HuH-7.5 (cell line): ENCODE measurements around the gene MED25.
A peak's percentile ranks its signal among the peaks of the same experiment; 100 is the strongest.

ENCODE experiments used
- DNase-seq: peaks from one replicate; pipeline ENCODE4 v3.0.0; 2011; ENCODE audit warnings: low spot score

Gene MED25

DNA sequence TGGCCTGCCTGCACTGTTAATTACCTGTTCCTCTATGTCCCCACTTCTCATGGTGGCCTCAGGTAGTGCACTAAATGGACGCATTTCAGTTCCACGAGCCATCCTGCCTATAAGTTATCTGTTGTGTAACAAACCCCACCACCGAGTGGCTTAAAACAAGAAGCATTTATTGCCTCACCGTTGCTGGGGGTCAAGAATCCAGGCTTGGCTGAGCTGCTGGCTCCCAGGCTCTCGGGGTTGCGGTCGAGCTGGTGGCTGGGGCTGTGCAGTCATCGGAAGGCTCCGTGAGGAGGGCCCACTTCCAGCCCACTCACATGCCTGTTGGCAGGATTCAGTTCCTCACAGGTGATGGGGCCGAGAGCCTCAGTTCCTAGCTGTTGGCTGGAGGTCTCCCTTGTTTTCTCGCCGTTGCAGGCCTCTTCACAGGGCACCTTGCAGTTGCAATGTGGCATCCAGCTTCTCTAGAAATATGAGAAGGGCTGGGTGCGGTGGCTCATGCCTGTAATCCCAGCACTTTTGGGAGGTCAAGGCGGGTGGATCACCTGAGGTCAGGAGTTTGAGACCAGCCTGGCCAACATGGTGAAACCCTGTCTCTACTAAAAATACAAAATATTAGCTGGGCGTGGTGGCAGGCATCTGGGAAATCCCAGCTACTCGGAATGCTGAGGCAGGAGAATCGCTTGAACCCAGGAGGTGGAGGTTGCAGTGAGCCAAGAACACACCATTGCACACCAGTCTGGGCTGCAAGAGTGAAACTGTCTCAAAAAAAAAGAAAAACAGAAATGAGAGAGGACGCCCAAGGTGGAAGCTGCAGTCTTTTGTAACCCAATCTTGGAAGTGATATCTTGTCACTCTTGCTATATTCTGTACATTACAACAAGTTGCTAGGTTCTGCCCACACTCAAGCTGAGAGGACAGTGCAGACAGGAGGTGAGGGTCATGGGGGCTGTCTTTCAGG lies 26.3 kb downstream of the MED25 start:
- no peak for DNase-seq

DNA sequence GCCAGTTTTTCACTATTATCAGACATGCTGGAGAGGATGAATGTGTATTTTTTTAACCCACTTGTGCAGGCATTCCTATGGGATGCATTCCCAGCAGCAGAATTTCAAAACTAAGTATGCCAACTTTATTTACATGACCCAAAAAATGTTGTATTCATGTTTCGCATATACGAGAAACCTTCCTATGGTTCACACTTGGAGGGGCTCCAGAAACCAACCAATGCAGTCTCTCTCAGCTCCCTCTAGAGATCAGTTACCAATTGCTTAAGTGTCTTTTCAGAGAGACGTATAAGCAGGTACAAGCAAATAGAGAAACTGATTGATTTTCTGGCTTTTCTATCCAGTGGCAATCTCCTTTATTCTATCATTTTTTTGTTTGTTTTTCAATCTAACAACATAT lies 27.3 kb downstream of the MED25 start:
- DNase-seq = no peak

DNA sequence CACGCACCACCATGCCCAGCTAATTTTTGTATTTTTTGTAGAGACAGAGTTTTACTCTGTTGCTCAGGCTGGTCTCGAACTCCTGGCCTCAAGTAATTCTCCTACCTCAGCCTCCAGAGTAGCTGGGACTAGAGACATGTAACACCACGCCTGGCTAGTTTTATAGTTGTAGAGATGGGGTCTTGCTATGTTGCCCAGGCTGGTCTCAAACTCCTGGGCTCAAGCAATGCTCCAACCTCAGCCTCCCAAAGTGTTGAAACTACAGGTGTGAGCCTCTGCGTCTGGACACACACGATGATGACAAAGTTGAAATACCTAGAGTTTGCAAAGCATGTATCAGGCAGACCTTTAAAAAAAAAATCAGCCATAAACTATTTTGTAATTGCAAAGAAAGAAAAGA lies 28.3 kb downstream of the MED25 start:
- DNase-seq = no peak

DNA sequence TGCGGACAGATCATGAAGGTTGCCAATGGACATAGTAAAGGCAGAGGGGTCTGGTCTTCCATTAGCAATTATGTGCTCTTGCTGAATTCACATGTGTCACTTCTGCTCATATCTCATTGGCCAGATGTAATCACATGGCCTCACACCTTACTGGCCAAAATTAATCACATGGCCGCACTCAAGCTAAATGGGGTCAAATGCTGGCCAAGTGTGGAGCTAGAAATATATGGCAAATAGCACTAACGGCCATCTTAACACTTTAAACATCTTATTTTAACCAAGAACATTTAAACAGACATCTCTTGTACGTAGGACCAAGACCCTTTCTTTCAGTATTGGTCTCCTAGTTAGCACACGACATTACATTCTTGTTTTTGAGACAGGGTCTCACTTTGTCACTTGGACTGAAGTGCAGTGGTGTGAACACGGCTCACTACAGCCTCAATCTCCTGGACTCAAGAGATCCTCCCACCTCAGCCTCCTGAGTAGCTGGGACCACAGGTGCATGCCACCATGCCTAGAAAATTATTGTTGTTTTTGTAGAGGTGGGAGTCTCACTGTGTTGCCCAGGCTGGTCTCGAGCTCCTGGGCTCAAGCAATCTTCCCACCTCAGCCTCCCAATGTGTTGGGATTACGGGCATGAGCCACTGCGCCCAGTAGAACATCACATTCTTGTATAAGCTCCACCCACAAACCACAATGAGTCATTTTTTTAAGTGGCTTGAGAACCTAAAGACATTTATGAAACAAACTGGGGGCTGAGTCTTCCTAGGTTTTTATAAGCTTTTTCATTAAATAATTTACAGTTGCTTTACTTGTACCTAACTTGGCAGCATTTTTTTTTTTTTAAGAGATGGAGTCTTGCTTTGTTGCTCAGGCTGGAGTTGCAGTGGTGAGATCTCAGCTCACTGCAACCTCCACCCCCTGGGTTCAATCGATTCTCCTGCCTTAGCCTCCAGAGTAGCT lies 29.9 kb downstream of the MED25 start:
- no peak for DNase-seq

DNA sequence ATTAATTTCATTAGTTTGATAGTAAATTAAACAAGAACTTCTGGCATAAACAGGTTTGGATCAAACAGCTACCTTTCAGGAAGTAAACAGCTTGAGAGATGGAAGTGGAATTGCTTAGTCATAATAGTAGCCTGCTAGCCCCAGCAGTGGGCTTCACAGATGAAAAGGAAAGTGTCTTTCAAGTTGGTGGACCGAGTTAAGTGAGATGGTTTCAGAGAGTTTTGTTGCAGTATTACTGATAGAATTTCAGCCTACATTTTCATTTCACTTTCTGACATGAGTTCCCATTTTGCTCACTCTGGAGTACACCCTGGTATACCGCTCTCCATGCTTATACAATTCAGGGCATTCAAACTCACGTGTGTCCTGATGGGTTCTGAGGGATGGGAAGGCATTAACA lies 30.8 kb downstream of the MED25 start:
- DNase-seq = no peak

DNA sequence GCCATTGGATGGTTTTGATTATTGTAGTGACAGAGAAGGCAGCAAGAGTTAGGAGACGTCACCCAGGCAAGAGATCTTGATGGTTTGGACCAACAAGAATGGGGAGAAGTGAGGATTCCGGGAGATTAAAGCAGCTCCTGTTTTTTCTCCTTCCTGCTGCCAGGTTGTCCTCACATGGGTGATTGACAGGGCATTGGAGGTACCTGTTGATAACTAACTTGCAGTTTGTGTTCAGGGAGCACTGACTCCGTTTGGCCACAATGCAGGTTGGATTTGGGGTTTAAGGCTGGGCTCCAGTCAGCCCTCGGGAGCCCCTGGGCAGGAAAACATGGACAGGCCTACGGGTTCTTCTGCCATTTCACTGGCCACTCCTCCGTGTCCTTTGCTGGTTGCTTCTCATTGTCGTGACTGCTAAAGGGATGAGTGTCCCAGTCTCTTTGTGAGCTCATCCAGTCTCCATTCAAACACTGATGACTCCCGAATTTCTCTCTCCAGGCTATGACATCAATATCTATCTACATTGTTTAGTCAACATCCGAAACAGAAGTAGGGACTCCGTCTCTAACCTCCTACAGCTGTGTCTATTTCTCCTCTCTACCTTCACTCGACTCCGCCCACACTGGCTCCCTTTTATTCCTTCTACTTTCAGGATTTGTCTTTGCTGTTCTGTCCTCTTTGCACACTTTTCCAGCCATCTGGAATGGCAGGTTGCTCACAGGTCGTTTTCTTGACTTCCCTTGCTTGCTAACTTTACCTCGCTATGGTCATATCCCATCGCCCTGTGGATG lies 31.5 kb downstream of the MED25 start:
- no peak for DNase-seq

DNA sequence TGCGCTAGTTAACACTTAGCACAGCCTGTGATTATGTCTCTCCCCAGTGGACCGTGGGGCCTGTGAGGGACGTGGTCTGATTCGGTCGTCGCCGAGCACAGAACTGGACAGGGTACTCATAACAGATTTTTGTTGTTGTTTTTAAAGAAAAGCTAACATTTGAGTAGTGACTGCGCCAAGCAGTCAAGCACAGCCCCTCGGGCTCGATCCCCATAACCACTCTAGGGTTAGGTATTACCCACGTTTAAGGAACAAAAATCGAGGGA lies 32.1 kb downstream of the MED25 start:
- DNase-seq = no peak

DNA sequence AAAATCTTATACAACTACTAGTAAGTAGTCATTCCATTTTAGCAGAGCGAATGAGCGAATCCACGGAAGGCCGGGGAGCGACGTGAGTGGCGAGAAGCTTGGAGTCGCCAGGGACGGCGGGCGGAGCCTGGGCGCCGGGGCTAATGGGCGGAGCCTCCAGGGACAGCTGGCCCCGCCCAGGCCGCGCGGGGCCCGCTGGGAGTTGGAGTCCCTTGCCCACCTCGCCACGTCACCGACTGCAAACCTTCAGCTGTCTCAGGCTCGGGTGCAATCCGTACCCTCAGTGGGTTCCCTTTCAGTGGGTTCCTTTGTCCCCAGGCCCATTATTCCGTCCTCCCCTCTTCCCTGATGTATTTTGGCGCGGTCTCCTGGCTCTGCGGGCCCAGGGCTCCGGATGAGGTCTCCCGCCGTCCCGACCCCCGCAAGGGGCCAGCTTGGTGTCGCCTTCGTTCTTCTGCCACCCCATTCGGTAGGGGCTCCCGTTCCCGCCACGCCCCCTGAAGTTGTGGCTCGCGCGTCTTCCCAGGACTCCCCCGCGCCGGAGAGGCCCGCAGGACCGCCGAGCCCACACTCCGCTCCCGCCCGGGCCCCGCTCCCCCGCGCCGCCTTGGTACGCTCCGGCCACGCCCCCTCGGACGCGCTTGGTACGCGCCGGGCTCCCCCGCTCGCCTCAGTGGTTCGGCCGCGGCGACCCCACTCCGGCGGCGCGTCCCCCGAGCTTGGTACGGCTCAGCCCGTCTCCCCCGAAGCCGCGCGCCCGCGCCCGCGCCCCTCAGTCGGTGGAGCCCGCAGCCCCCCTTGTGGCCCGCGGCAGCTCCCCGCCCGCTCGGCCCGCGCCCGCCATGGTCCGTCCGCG lies 32.6 kb downstream of the MED25 start, which contains the start of gene PTOV1:
TSS of gene PTOV1 (plus strand) at position 673 of the 856 bp plus-strand sequence.
- peak; percentile 98 for DNase-seq

DNA sequence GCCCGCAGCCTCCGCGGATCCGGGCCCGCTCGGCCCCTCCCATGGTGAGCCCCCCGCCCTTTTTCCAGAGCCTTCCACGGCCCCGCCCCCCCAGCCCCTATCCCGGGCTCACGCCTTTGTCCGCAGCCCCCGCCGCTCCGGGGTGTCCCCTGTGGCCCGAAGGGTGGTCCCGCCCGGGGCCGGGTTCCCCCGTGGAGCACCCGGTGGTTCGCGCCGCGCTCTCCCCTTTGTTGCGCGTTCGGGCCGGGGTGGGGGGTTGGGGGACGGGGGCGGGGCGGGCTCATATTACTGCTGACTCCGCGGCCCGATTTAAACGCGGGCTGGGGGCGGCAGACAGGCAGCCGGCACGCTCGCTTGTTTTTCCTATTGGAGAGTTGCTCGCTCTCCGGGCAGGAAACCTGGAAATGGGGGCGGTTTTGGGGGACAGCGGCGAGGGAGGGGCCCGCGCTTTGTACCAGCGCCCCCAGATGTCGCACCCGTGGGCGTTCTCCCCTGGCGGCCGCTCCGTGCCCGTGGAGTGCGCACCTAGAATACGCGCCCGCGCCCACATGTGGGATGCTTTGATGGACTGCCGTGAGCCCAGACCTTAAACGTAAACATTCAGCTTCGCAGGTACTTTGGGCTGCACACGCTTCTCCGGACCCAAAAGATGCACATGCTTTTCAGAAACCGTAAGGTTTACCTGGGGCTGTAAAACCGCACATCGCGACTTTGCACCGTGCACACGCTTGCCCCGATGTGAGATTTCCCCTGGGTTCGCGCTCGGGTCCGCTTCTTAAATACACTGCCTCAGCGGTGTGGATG lies 33.6 kb downstream of the MED25 start:
- DNase-seq = peak; percentile 68

DNA sequence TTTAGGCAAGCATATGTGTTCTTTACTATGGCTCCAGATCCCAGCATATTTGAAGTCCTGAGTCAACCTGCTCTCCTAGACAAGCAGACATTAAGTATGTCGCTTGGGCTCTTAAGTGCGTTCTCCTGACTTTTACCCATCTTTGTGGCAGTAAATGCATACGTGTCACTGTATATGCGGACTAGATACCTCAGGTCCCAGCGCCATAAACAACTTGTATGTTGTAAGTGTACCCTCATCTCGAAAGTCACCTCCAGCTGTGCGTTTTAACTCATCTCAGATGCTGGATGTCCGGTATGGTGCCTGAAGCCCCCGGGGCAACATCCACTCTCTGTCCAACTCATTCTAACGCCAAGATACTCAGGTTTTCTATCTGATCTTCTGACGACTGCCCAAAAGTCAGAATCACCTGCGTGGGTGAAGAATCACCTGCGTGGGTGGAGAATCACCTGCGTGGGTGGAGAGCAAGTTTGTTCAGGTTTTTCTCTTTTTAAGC lies 34.6 kb downstream of the MED25 start:
- no peak for DNase-seq

DNA sequence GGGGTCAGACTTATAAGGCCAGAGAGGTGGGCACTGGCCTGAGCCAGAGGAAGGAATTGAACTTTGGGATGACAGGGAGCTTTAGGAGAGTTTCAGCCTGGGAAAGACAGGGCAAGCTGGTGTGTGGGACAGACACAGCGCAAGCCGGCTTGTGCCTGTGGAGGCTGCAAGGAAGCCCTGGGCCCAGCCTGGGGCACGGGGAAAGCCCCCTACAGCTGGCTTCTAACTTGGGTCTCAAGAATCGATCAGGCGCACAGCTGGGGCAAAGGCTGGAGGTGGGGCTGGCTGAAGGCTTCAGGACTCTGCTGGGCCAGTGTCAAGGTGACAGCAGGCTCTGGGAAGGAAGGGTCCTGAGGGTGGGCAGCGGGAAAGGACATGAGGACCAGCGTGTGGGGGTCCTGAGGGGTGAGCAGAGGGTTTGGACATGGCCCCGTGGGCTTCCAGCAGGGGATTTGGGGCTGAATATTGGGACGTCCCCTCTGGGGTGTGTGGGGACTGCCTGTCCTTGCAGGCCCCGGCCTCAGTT lies 35.8 kb downstream of the MED25 start:
- DNase-seq = no peak

DNA sequence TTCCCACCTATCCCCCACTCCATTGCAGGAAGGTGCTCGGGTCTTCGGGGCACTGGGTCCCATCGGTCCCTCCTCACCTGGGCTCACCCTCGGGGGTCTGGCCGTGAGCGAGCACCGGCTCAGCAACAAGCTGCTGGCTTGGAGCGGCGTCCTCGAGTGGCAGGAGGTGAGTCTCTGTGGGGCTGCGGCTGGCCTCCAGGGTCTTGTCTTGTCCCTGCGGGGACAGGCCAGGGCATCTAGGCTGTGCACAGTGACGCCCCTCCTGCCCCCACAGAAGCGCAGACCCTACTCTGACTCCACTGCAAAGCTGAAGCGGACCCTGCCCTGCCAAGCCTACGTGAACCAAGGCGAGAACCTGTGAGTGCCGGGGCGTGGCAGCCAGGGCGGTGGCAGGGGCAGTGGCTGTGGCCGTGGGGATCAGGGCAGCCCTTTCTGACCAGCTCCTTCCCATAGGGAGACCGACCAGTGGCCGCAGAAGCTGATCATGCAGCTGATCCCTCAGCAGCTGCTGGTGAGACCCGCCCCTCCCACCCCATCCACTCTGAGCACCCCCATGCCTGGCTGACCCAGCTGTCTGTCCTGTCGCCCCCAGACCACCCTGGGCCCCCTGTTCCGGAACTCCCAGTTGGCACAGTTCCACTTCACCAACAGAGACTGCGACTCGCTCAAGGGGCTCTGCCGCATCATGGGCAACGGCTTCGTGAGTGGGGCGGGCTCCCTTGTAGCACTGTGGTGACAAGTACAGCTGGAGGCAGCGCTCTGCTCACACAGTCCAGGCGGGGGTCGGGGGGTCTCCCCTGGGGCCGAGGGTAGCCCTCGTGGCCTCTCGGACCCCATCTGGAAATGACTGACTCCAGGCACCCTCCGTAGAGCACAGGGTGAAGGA lies 36.5 kb downstream of the MED25 start:
- DNase-seq = no peak

DNA sequence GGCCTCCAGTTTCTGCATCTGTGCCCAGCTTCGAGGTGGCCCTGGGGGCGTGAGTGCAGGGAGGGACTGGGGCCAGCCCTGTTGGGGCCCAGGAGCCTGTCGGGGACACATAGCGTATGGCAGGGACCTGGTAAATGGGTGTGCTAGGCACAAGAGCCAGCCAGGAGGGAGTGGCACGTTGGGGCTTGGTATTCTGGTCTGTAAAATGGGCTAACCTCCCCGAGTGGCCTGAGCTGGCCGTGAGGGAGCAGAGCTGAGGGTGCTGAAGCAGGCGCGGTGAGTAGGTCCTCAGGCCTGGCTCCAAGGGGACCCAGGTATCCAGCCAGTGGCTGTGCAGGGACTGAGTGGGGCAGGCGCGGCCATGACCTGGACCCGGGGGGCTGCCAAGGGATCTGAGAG lies 37.2 kb downstream of the MED25 start:
- no peak for DNase-seq

DNA sequence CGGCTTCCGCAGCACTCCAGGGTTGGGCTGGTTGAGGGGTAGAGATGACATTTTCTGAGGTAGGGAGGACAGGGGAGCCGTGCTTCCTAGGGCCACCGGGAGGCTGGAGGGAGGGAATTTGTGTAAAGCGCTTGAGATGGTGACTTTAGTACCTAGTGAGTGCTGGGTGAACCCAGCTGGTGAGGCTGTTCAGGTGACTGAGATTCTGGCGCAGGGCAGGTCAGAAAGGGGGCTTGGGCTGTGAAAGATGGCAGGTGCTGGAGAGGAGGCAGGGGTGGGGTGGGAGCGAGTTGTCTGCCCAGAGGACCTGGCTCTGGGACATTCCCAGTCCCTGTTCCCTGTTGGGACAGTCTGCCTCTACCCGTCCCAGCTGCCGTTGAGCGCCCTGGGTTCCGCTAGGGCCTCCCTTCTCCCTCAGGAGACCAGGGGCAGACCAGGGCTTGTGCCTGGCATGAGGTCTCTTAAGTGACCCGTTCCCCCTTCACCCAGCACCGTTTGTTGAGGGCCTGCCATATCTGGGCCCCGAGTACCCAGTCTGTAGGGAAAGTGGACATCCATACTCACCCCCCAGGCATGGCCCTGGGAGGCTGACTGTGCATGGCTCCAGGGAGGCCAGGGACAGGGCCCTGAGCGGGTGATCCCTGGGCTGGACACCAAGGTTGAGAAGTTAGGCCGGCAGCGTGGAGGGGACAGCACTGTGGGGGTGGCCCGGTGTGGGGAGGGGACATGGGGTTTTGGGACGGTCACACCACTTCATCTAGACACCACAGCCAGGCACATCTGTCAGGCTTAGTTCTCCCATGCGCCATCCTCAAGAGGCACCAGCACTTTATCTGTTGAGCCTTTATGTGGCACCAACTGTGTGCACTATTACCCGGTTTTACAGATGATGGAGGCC lies 37.8 kb downstream of the MED25 start:
- DNase-seq = peak; percentile 40

DNA sequence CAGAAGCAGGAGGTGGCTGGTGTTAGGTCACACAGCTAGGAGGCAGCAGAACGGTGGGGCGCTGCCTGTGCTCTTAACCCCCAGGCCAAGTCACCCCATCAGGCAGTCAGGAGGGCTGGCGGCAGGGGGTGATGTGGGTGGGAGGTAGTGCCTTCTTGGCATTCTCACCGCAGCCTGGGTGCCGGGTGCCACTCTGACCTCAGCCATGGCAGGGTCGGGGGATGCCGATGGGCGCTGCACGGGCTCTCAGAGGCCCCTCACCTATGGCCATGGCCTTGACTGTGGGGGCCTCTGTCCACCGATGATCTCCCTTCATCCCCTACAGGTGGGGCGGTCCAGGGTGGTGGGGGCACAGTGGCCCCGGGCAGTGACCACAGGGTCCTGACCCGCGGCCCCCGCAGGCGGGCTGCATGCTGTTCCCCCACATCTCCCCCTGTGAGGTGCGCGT lies 38.5 kb downstream of the MED25 start:
- DNase-seq = no peak

DNA sequence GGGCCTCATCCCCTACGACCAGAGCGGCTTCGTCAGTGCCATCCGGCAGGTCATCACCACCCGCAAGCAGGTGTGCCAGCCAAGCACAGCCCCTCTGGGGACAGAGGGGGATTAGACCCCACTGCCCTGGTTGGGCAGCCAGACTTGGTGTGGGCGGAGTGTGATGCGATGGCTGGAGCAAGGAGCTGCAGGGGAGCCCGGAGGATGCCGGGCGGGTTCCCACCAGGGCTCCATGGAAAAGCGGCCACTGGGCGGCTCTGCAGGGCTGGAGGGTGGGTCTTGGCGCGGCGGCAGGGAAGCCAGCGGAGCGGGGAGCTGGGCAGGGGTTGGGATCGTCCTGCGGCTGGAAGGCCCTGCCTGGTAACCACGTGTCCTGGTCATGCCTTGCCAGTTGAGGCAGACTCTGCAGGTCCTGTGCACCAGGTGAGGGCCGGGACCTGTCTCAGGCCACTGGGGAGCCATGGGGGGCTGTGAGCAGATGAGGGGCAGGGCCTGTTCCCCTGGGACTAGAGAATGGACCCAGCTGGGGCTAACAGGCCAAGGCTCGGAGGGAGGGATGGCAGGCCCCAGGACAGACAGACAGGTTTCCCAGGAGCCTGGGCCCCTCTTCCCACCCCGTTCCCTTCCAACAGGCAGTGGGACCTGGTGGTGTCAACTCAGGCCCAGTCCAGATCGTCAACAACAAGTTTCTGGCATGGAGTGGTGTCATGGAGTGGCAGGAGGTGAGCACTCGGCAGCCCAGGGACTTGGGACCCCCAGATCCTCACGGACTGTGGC lies 39.2 kb downstream of the MED25 start:
- DNase-seq = no peak

DNA sequence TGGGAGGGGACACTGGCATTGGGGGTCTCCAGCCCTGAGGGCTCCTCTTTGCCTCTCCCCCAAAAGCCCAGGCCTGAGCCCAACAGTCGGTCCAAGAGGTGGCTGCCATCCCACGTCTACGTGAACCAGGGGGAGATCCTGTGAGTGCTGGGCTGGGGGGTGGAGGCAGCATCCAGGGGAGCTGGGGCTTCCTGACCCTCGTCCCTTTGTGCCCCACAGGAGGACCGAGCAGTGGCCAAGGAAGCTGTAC lies 39.7 kb downstream of the MED25 start:
- DNase-seq = no peak
